Endothelial cell of umbilical vein (primary cell): Measurements from ENCODE around the gene CAMKMT. TPM values are rescaled to one million over a fixed set of nuclear protein-coding genes. Genes with fewer than 3 reads are reported as not detected.

Source experiments
- BruUV-seq: library from RNA; stranded (reverse); fragments of 400-500 nt; replicated peaks from 2 replicates; lab custom pipeline; 2021; lab: Mats Ljungman, UMichigan
- CTCF ChIA-PET: fragments of 300-600, 350-600 bp; sonication (Branson Sonifier 250); formaldehyde crosslinking; loops from one replicate; lab custom pipeline; 2021; ENCODE audit warnings: antibody characterized with exemption, inconsistent platforms; lab: Charles Lee
- POLR2A ChIA-PET: fragments of 300-600, 350-600 bp; sonication (Branson Sonifier 250); formaldehyde crosslinking; loops from one replicate; lab custom pipeline; 2021; ENCODE audit warnings: antibody characterized with exemption, inconsistent platforms; lab: Charles Lee
- DNase-seq: peaks from one replicate; pipeline ENCODE4 v3.0.0-alpha.2; 2011; ENCODE audit warnings: low read depth, low spot score
- FAIRE-seq: peaks from 2 replicates; lab custom pipeline; 2011; peaks lifted over from hg19 to GRCh38; lab: Jason Lieb, UNC
- H2AFZ ChIP-seq: 2 replicates; pipeline ENCODE4 v1.6.0; 2012; ENCODE audit warnings: low read depth, low read length, control low read depth, inconsistent platforms
- H3K27ac ChIP-seq: 2 replicates; pipeline ENCODE4 v1.5.1; 2011; ENCODE audit warnings: low read depth, mild to moderate bottlenecking, control low read depth, low read length, moderate library complexity; ENCODE audit not compliant: insufficient read depth
- H3K27me3 ChIP-seq, 2 experiments: 2 replicates each; pipeline versions ENCODE4 v1.6.0 to v1.6.1; 2011; ENCODE audit warnings: low read length in 2 of 2, mixed read lengths in 1 of 2; ENCODE audit not compliant: control insufficient read depth in 2 of 2, insufficient read depth in 2 of 2
- H3K36me3 ChIP-seq, 2 experiments: 2 replicates in 1 of 2; 3 replicates in 1 of 2; pipeline ENCODE4 v1.5.1; 2011; ENCODE audit warnings: low read length in 2 of 2, mild to moderate bottlenecking in 1 of 2, moderate library complexity in 1 of 2; ENCODE audit not compliant: control insufficient read depth in 2 of 2, insufficient read depth in 2 of 2; ENCODE audit errors: extremely low read depth in 1 of 2
- H3K4me1 ChIP-seq: 3 replicates; pipeline ENCODE4 v1.5.1; 2011; ENCODE audit warnings: mild to moderate bottlenecking, low read length; ENCODE audit not compliant: control insufficient read depth, insufficient read depth; ENCODE audit errors: extremely low read depth
- H3K4me2 ChIP-seq: 2 replicates; pipeline ENCODE4 v1.6.1; 2011; ENCODE audit warnings: low read length, control low read depth, mixed read lengths; ENCODE audit not compliant: insufficient read depth
- H3K4me3 ChIP-seq, 3 experiments: fragments of 200-600 bp in 1 of 3; sonication (generic), shearing (Covaris generic) in 1 of 3; replicated peaks in 1 of 3; 2 replicates each; pipeline ENCODE4 v1.5.1; 2011 to 2016; ENCODE audit warnings: control low read depth in 3 of 3, low read length in 3 of 3, mild to moderate bottlenecking in 2 of 3, inconsistent platforms in 1 of 3, low read depth in 1 of 3, moderate library complexity in 1 of 3; ENCODE audit not compliant: insufficient read depth in 1 of 3
- H3K79me2 ChIP-seq: 2 replicates; pipeline ENCODE4 v1.6.0; 2012; ENCODE audit warnings: low read length, inconsistent platforms; ENCODE audit not compliant: control insufficient read depth, insufficient read depth
- H3K9ac ChIP-seq: replicated peaks from 2 replicates; pipeline ENCODE3; 2011; ENCODE audit warnings: low read length, control low read depth; ENCODE audit not compliant: insufficient read depth; ENCODE audit errors: extremely low read depth
- H3K9me1 ChIP-seq: replicated peaks from 3 replicates; pipeline ENCODE4 v1.6.0; 2011; ENCODE audit warnings: mild to moderate bottlenecking, low read length; ENCODE audit not compliant: control insufficient read depth, insufficient read depth; ENCODE audit errors: extremely low read depth
- H3K9me3 ChIP-seq: replicated peaks from 2 replicates; pipeline ENCODE4 v1.5.1; 2012; ENCODE audit warnings: low read length, inconsistent platforms; ENCODE audit not compliant: control insufficient read depth, insufficient read depth
- H4K20me1 ChIP-seq: replicated peaks from 2 replicates; pipeline ENCODE3; 2011; ENCODE audit warnings: mild to moderate bottlenecking, low read length; ENCODE audit not compliant: control insufficient read depth, insufficient read depth; ENCODE audit errors: extremely low read depth
- EZH2 ChIP-seq: IDR thresholded peaks from 2 replicates; pipeline ENCODE4 v1.6.1; 2012; ENCODE audit warnings: borderline replicate concordance, low read depth, mild to moderate bottlenecking, moderate library complexity, low read length, inconsistent platforms; ENCODE audit not compliant: severe bottlenecking
- FOS ChIP-seq: IDR thresholded peaks from 2 replicates; pipeline ENCODE4 v1.6.1; 2011; ENCODE audit warnings: mild to moderate bottlenecking, low read length, moderate library complexity, borderline replicate concordance; ENCODE audit not compliant: insufficient read depth
- GATA2 ChIP-seq: IDR thresholded peaks from 2 replicates; pipeline ENCODE4 v1.7.0; 2011; ENCODE audit warnings: low read depth, mild to moderate bottlenecking, moderate library complexity, mixed read lengths, low read length; ENCODE audit not compliant: insufficient read length, insufficient read depth
- JUN ChIP-seq: IDR thresholded peaks from 2 replicates; pipeline ENCODE4 v1.6.1; 2011; ENCODE audit warnings: borderline replicate concordance, low read depth; ENCODE audit not compliant: insufficient read length, insufficient read depth
- MAX ChIP-seq: IDR thresholded peaks from 2 replicates; pipeline ENCODE4 v1.6.1; 2011; ENCODE audit not compliant: insufficient read depth, insufficient read length
- MYC ChIP-seq: IDR thresholded peaks from one replicate; pipeline ENCODE4 v1.6.1; 2011; ENCODE audit warnings: mild to moderate bottlenecking, low read depth, low read length
- POLR2A ChIP-seq: IDR thresholded peaks from 2 replicates; pipeline ENCODE4 v1.6.1; 2012; ENCODE audit warnings: low read depth, mild to moderate bottlenecking, control low read depth, low read length
- POLR2AphosphoS5 ChIP-seq: IDR thresholded peaks from 2 replicates; pipeline ENCODE4 v1.6.1; 2012; ENCODE audit warnings: low read depth, mild to moderate bottlenecking, control low read depth, low read length, moderate library complexity; ENCODE audit not compliant: insufficient read depth
- dilution Hi-C: fragments of 300-500 bp; cut with MboI; formaldehyde crosslinking; loops from one replicate; pipeline ENCODE4 v1.15.0; 2019; ENCODE audit warnings: low sequenced_read_pairs; ENCODE audit not compliant: extremely low pct_ligation_motif_present
- intact Hi-C: fragments of 100-400 bp; cut with micrococcal nuclease; formaldehyde crosslinking; loops from one replicate; pipeline ENCODE4 v1.10.0; 2022
- polyA plus RNA-seq, 4 experiments: library from polyadenylated mRNA; depleted of rRNA in 3 of 4; stranded (reverse) in 3 of 4; unstranded in 1 of 4; fragments of >200 nt; gene quantifications; 2 replicates each; pipeline versions ENCODE4 v1.2.1 to v1.2.3, GENCODE V29; 2011 to 2012; ENCODE audit warnings: missing spikeins in 1 of 4
- total RNA-seq: library from RNA; stranded (reverse); gene quantifications from 2 replicates; pipeline ENCODE4 v1.2.3, GENCODE V29; 2021
- TF ChIP-seq, protein P1 (sequence below), 2 donors: IDR thresholded peaks; 1 replicate in 1 of 2; 2 replicates in 1 of 2; pipeline ENCODE4 v1.5.1; 2011; ENCODE audit warnings: low read length in 2 of 2, mild to moderate bottlenecking in 2 of 2, moderate library complexity in 2 of 2, control low read depth in 1 of 2, inconsistent platforms in 1 of 2, low read depth in 1 of 2; ENCODE audit not compliant: insufficient read depth in 1 of 2; ENCODE audit errors: extremely low read depth in 1 of 2

CAMKMT gene
- total and polyA plus RNA-seq, 2 donors (not counting 3 experiments of a cell fraction or from before 2014, with no cell fraction given): 4.1 to 10.7 TPM

- FAIRE-seq: no peak
- H3K36me3 ChIP-seq: no peaks in the 10 kb centered on the region
- dilution Hi-C loops: no loop called here
- no TSS peak for BruUV-seq
- peak; percentile 24 for DNase-seq
- TF ChIP-seq MYC (no peak), FOS (no peak), MAX (no peak)
- H3K4me3 ChIP-seq: no peak overlapping the region
- H3K4me1 ChIP-seq: peaks cover 55% of the 10 kb centered on the region
- ChIA-PET POLR2A (no interaction called here), CTCF (interaction anchor here (3.3 kb wide), 1 partner anchor 69 kb away, joined by 25 read pairs; no protein-coding TSS in a partner anchor)
- peak overlapping the region; percentile 2 for H2AFZ ChIP-seq
- no peaks in the 10 kb centered on the region for H3K27me3 ChIP-seq
- H3K9me3 ChIP-seq: no peaks in the 10 kb centered on the region
- H3K9ac ChIP-seq: no peak overlapping the region
- H3K27ac ChIP-seq: peak overlapping the region; percentile 70
- peak overlapping the region; percentile 67 for H3K4me2 ChIP-seq
- intact Hi-C loops: no loop called here
- no peaks in the 10 kb centered on the region for H3K79me2 ChIP-seq
- no peaks in the 10 kb centered on the region for H3K9me1 ChIP-seq
- H4K20me1 ChIP-seq: no peaks in the 10 kb centered on the region
Observed at GRCh38 chr2:44549856-44550255, 188.1 kb downstream of the CAMKMT start.

DNA sequence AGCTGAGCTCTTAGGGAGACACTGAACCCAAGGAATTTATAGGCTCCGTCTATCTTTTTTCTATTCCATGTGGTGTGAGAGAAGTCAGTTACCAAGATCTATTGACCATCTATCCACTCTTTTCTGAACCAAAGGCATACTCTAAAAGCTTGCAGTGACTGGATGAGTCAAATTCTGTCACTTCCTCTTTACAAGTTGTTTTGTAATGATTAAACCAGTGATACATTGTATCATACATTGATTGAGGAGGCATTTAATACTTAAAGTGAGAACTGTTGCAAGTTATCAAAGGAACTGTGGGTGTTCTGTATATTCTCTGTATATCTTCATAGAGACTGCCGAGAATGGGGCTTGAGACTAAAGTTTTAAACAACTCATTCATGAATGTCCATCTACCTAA lies 188.8 kb downstream of the CAMKMT start:
- dilution Hi-C loops: no loop called here
- Histone ChIP-seq H3K4me3 (no peak overlapping the region), H3K9me3 (no peaks in the 10 kb centered on the region), H3K4me1 (peaks cover 55% of the 10 kb centered on the region), H3K27me3 (no peaks in the 10 kb centered on the region), H3K9ac (no peak overlapping the region), H4K20me1 (no peaks in the 10 kb centered on the region), H3K36me3 (no peaks in the 10 kb centered on the region), H3K4me2 (peak overlapping the region; percentile 19), H3K9me1 (no peaks in the 10 kb centered on the region), H3K27ac (peak overlapping the region; percentile 70), H3K79me2 (no peaks in the 10 kb centered on the region), H2AFZ (no peak overlapping the region)
- POLR2A ChIA-PET: no interaction called here
- peak; percentile 64 for FAIRE-seq
- intact Hi-C loops: no loop called here
- DNase-seq: peak; percentile 36
- BruUV-seq: no TSS peak
- CTCF ChIA-PET: no interaction called here
- TF ChIP-seq MYC (no peak), EZH2 (no peak), POLR2AphosphoS5 (no peak), JUN (peak; percentile 48), FOS (peak; percentile 76), MAX (no peak), GATA2 (peak; percentile 45), POLR2A (no peak)
- TF ChIP-seq, protein P1, sequence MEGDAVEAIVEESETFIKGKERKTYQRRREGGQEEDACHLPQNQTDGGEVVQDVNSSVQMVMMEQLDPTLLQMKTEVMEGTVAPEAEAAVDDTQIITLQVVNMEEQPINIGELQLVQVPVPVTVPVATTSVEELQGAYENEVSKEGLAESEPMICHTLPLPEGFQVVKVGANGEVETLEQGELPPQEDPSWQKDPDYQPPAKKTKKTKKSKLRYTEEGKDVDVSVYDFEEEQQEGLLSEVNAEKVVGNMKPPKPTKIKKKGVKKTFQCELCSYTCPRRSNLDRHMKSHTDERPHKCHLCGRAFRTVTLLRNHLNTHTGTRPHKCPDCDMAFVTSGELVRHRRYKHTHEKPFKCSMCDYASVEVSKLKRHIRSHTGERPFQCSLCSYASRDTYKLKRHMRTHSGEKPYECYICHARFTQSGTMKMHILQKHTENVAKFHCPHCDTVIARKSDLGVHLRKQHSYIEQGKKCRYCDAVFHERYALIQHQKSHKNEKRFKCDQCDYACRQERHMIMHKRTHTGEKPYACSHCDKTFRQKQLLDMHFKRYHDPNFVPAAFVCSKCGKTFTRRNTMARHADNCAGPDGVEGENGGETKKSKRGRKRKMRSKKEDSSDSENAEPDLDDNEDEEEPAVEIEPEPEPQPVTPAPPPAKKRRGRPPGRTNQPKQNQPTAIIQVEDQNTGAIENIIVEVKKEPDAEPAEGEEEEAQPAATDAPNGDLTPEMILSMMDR (IDR thresholded peaks at IDR 0.05; ENCODE audit: extremely low read depth in 1 of 2, insufficient read depth in 1 of 2, low read depth in 1 of 2, low read length in 2 of 2): no peak
